GM21360 (cell line): ENCODE measurements around the gene ZBTB7C.

ENCODE experiments used
- ATAC-seq: cut with Tn5 transposase; IDR thresholded peaks from one replicate; pipeline ENCODE4 v1.9.1; 2021; ENCODE audit warnings: mild to moderate bottlenecking, moderate library complexity; ENCODE audit not compliant: unreplicated experiment

ZBTB7C gene

GRCh38 chr18:48105317-48105716 lies 303.9 kb downstream of the ZBTB7C start:
- ATAC-seq: no peak

- ATAC-seq: no peak
Measured at GRCh38 chr18:48104705-48105104, 304.5 kb downstream of the ZBTB7C start.

GRCh38 chr18:48100651-48101165 lies 308.5 kb downstream of the ZBTB7C start:
- no peak for ATAC-seq

- no peak for ATAC-seq
Measured at GRCh38 chr18:48100165-48100575, 309.0 kb downstream of the ZBTB7C start.

- no peak for ATAC-seq
Measured at GRCh38 chr18:48099481-48100164, 309.6 kb downstream of the ZBTB7C start.

- ATAC-seq: no peak
Measured at GRCh38 chr18:48098538-48098937, 310.6 kb downstream of the ZBTB7C start.

- no peak for ATAC-seq
Measured at GRCh38 chr18:48098007-48098406, 311.2 kb downstream of the ZBTB7C start.

GRCh38 chr18:48095726-48096125 lies 313.5 kb downstream of the ZBTB7C start:
- ATAC-seq: no peak

- ATAC-seq: no peak
Measured at GRCh38 chr18:48093104-48093503, 316.1 kb downstream of the ZBTB7C start.

- no peak for ATAC-seq
Measured at GRCh38 chr18:48091869-48092497, 317.2 kb downstream of the ZBTB7C start.

- ATAC-seq: no peak
Measured at GRCh38 chr18:48090702-48091101, 318.5 kb downstream of the ZBTB7C start.

- no peak for ATAC-seq
Measured at GRCh38 chr18:48090021-48090420, 319.2 kb downstream of the ZBTB7C start.

- ATAC-seq: no peak
Measured at GRCh38 chr18:48085781-48086487, 323.2 kb downstream of the ZBTB7C start.

- no peak for ATAC-seq
Measured at GRCh38 chr18:48084858-48085257, 324.3 kb downstream of the ZBTB7C start.

GRCh38 chr18:48084041-48084757 lies 325.0 kb downstream of the ZBTB7C start:
- no peak for ATAC-seq

GRCh38 chr18:48080546-48080945 lies 328.6 kb downstream of the ZBTB7C start:
- ATAC-seq: no peak

- no peak for ATAC-seq
Measured at GRCh38 chr18:48079885-48080284, 329.3 kb downstream of the ZBTB7C start.

- ATAC-seq: no peak
Measured at GRCh38 chr18:48078448-48078847, 330.7 kb downstream of the ZBTB7C start.

GRCh38 chr18:48077291-48077690 lies 331.9 kb downstream of the ZBTB7C start:
- no peak for ATAC-seq

GRCh38 chr18:48076461-48076860 lies 332.7 kb downstream of the ZBTB7C start:
- ATAC-seq: no peak

- no peak for ATAC-seq
Measured at GRCh38 chr18:48075707-48076093, 333.5 kb downstream of the ZBTB7C start.
